GM19035 (cell line): ENCODE results near the gene MTHFD1L.

Experiments used
- ATAC-seq: cut with Tn5 transposase; IDR thresholded peaks from one replicate; pipeline ENCODE4 v1.9.1; 2021; ENCODE audit not compliant: unreplicated experiment

MTHFD1L gene

GRCh38 chr6:151147118-151147832, 281.8 kb downstream of the MTHFD1L start:
- ATAC-seq = no peak

GRCh38 chr6:151148111-151148510, 282.6 kb downstream of the MTHFD1L start:
- no peak for ATAC-seq

- ATAC-seq = no peak
Measured at GRCh38 chr6:151149793-151150192, 284.3 kb downstream of the MTHFD1L start.
